H1 (cell line): ENCODE results near the gene CACNA1C. TPM values are rescaled to one million over a fixed set of nuclear protein-coding genes. Genes with fewer than 3 reads are reported as not detected.

Experiments used
- CTCF ChIA-PET: fragments of 300-600 bp; sonication (Branson Sonifier 250); formaldehyde crosslinking; loops from one replicate; lab custom pipeline; 2021; ENCODE audit not compliant: partially characterized antibody; lab: Charles Lee
- POLR2A ChIA-PET: fragments of 300-600 bp; sonication (Branson Sonifier 250); formaldehyde crosslinking; loops from one replicate; lab custom pipeline; 2021; ENCODE audit warnings: inconsistent platforms; ENCODE audit not compliant: partially characterized antibody; lab: Charles Lee
- DNase-seq, 2 experiments: peaks; one replicate each; pipeline versions ENCODE4 v3.0.0 to v3.0.0-alpha.2; 2010 to 2022; ENCODE audit warnings: low spot score in 2 of 2, low read depth in 1 of 2, mixed read lengths in 1 of 2
- FAIRE-seq: peaks from 2 replicates; lab custom pipeline; 2011; peaks lifted over from hg19 to GRCh38; lab: Jason Lieb, UNC
- H2AFZ ChIP-seq: 2 replicates; pipeline ENCODE4 v1.8.1; 2012; ENCODE audit warnings: low read length, inconsistent platforms
- H2AK5ac ChIP-seq: 2 replicates; pipeline ENCODE4 v1.6.1; 2013; ENCODE audit warnings: low read depth, low read length
- H2BK120ac ChIP-seq: replicated peaks from 2 replicates; pipeline ENCODE3; 2013; ENCODE audit warnings: low read depth, low read length, inconsistent platforms
- H2BK12ac ChIP-seq: 2 replicates; pipeline ENCODE4 v1.6.1; 2013; ENCODE audit warnings: low read depth, low read length
- H2BK15ac ChIP-seq: 2 replicates; pipeline ENCODE4 v1.6.1; 2013; ENCODE audit warnings: low read length
- H2BK20ac ChIP-seq: 2 replicates; pipeline ENCODE4 v1.6.1; 2013; ENCODE audit warnings: low read length
- H2BK5ac ChIP-seq: 2 replicates; pipeline ENCODE4 v1.6.1; 2013; ENCODE audit warnings: low read depth, low read length
- H3K14ac ChIP-seq: 2 replicates; pipeline ENCODE4 v1.6.1; 2013; ENCODE audit warnings: inconsistent platforms; ENCODE audit not compliant: insufficient read length
- H3K18ac ChIP-seq: 2 replicates; pipeline ENCODE4 v1.6.1; 2013; ENCODE audit warnings: low read length; ENCODE audit errors: extremely low read depth
- H3K23ac ChIP-seq: 2 replicates; pipeline ENCODE4 v1.6.1; 2013; ENCODE audit warnings: inconsistent platforms; ENCODE audit not compliant: insufficient read length
- H3K23me2 ChIP-seq: 2 replicates; pipeline ENCODE4 v1.6.1; 2013; ENCODE audit warnings: low read depth, low read length
- H3K27ac ChIP-seq: 2 replicates; pipeline ENCODE4 v1.6.1; 2011; ENCODE audit warnings: low read depth, low read length, inconsistent platforms
- H3K27me3 ChIP-seq, 4 experiments: replicated peaks in 1 of 4; 1 replicate in 1 of 4; 2 replicates in 3 of 4; pipeline versions ENCODE4 v1.6.1 to v1.8.1; 2011 to 2013; ENCODE audit warnings: low read length in 3 of 4, mild to moderate bottlenecking in 3 of 4, inconsistent platforms in 2 of 4, mixed read lengths in 2 of 4, moderate library complexity in 1 of 4; ENCODE audit not compliant: control insufficient read depth in 3 of 4, insufficient read depth in 3 of 4; ENCODE audit errors: extremely low read depth in 1 of 4
- H3K36me3 ChIP-seq, 4 experiments: 2 replicates each; pipeline versions ENCODE4 v1.6.1 to v1.8.1; 2011 to 2013; ENCODE audit warnings: mild to moderate bottlenecking in 4 of 4, low read length in 3 of 4, moderate library complexity in 2 of 4, control low read depth in 1 of 4, inconsistent platforms in 1 of 4; ENCODE audit not compliant: insufficient read depth in 4 of 4, control insufficient read depth in 2 of 4
- H3K4ac ChIP-seq: replicated peaks from 2 replicates; pipeline ENCODE3; 2013; ENCODE audit warnings: low read length, low read depth, mixed read lengths, inconsistent platforms; ENCODE audit not compliant: insufficient read length
- H3K4me1 ChIP-seq, 4 experiments: replicated peaks in 1 of 4; 1 replicate in 1 of 4; 2 replicates in 3 of 4; pipeline versions ENCODE4 v1.6.1 to v1.8.1; 2011 to 2013; ENCODE audit warnings: low read length in 3 of 4, inconsistent platforms in 2 of 4, mixed read lengths in 1 of 4; ENCODE audit not compliant: insufficient read depth in 4 of 4, control insufficient read depth in 3 of 4
- H3K4me2 ChIP-seq, 2 experiments: 2 replicates each; pipeline versions ENCODE4 v1.6.1 to v1.8.1; 2011 to 2013; ENCODE audit warnings: low read depth in 2 of 2, low read length in 2 of 2, control low read depth in 1 of 2, inconsistent platforms in 1 of 2, mild to moderate bottlenecking in 1 of 2; ENCODE audit not compliant: insufficient read depth in 1 of 2
- H3K4me3 ChIP-seq, 4 experiments: fragments of 200-600, 300-600 bp in 1 of 4; sonication (generic), shearing (Covaris generic), sonication (Bioruptor Twin) in 1 of 4; 2 replicates each; pipeline versions ENCODE4 v1.5.1 to v1.8.1; 2011 to 2016; ENCODE audit warnings: low read length in 4 of 4, low read depth in 3 of 4, control low read depth in 2 of 4, inconsistent platforms in 2 of 4, mild to moderate bottlenecking in 2 of 4, mixed read lengths in 1 of 4, moderate library complexity in 1 of 4; ENCODE audit not compliant: insufficient read depth in 2 of 4; ENCODE audit errors: extremely low read depth in 1 of 4
- H3K56ac ChIP-seq: replicated peaks from 2 replicates; pipeline ENCODE3; 2013; ENCODE audit warnings: low read depth, mild to moderate bottlenecking, mixed read lengths, low read length, inconsistent platforms; ENCODE audit not compliant: insufficient read length
- H3K79me1 ChIP-seq: 2 replicates; pipeline ENCODE4 v1.6.1; 2013; ENCODE audit warnings: low read depth, low read length, control low read depth
- H3K79me2 ChIP-seq, 2 experiments: 2 replicates each; pipeline versions ENCODE4 v1.6.1 to v1.8.1; 2012 to 2013; ENCODE audit warnings: low read length in 2 of 2, mild to moderate bottlenecking in 2 of 2, inconsistent platforms in 1 of 2; ENCODE audit not compliant: insufficient read depth in 2 of 2, control insufficient read depth in 1 of 2
- H3K9ac ChIP-seq, 4 experiments: replicated peaks in 1 of 4; 1 replicate in 1 of 4; 2 replicates in 3 of 4; pipeline versions ENCODE4 v1.6.1 to v1.8.1; 2011 to 2013; ENCODE audit warnings: low read depth in 3 of 4, low read length in 3 of 4, control low read depth in 2 of 4, mild to moderate bottlenecking in 2 of 4, moderate library complexity in 2 of 4, inconsistent platforms in 1 of 4; ENCODE audit errors: extremely low read depth in 1 of 4
- H3K9me3 ChIP-seq, 2 experiments: 2 replicates each; pipeline versions ENCODE4 v1.6.1 to v1.8.1; 2012 to 2013; ENCODE audit warnings: mild to moderate bottlenecking in 2 of 2, moderate library complexity in 2 of 2, control low read depth in 1 of 2, inconsistent platforms in 1 of 2, low read depth in 1 of 2, low read length in 1 of 2, mixed read lengths in 1 of 2; ENCODE audit not compliant: insufficient read depth in 2 of 2
- H4K20me1 ChIP-seq, 2 experiments: replicated peaks in 1 of 2; 2 replicates each; pipeline versions ENCODE3 to v1.8.1; 2011 to 2013; ENCODE audit warnings: inconsistent platforms in 2 of 2, low read length in 2 of 2, mild to moderate bottlenecking in 1 of 2; ENCODE audit not compliant: insufficient read depth in 2 of 2, control insufficient read depth in 1 of 2
- H4K5ac ChIP-seq: 2 replicates; pipeline ENCODE4 v1.6.1; 2013; ENCODE audit warnings: low read length, low read depth, mixed read lengths, inconsistent platforms; ENCODE audit not compliant: insufficient read length
- H4K8ac ChIP-seq: 2 replicates; pipeline ENCODE4 v1.8.0; 2013; ENCODE audit warnings: mild to moderate bottlenecking, moderate library complexity, low read length, inconsistent platforms; ENCODE audit not compliant: insufficient read depth; ENCODE audit errors: extremely low read depth
- H4K91ac ChIP-seq: replicated peaks from 2 replicates; pipeline ENCODE3; 2013; ENCODE audit warnings: low read length, mixed read lengths, inconsistent platforms; ENCODE audit not compliant: insufficient read length
- CEBPB ChIP-seq: IDR thresholded peaks from 2 replicates; pipeline ENCODE4 v1.6.1; 2012; ENCODE audit warnings: low read depth, low read length
- KDM4A ChIP-seq: IDR thresholded peaks from one replicate; pipeline ENCODE4 v1.7.1; 2012; ENCODE audit warnings: low read depth, mild to moderate bottlenecking, moderate library complexity, low read length, inconsistent platforms; ENCODE audit not compliant: severe bottlenecking
- KDM5A ChIP-seq: fragments of 200-600 bp; IDR thresholded peaks from 2 replicates; pipeline ENCODE4 v1.7.1; 2012; ENCODE audit warnings: mild to moderate bottlenecking, low read length, inconsistent platforms, mixed read lengths
- NRF1 ChIP-seq: IDR thresholded peaks from 2 replicates; pipeline ENCODE4 v1.6.1; 2011; ENCODE audit warnings: mild to moderate bottlenecking, low read depth, low read length, improper control_type of control experiment
- RBBP5 ChIP-seq: IDR thresholded peaks from 2 replicates; pipeline ENCODE4 v1.7.1; 2012; ENCODE audit warnings: low read depth, mild to moderate bottlenecking, inconsistent platforms, low read length, moderate library complexity, borderline replicate concordance
- SP4 ChIP-seq: IDR thresholded peaks from 2 replicates; pipeline ENCODE4 v1.6.1; 2012; ENCODE audit warnings: low read length, inconsistent platforms
- SUZ12 ChIP-seq: fragments of 200-600 bp; sonication (generic); IDR thresholded peaks from 2 replicates; pipeline ENCODE4 v1.6.1; 2012; ENCODE audit warnings: mild to moderate bottlenecking, inconsistent platforms, low read length, moderate library complexity, mixed read lengths
- TBP ChIP-seq: IDR thresholded peaks from 2 replicates; pipeline ENCODE4 v1.6.1; 2011; ENCODE audit warnings: low read depth, low read length, improper control_type of control experiment
- ZNF274 ChIP-seq: IDR thresholded peaks from 2 replicates; pipeline ENCODE4 v1.7.0; 2012; ENCODE audit warnings: low read length, borderline replicate concordance; ENCODE audit errors: extremely low read depth
- WGBS, 2 experiments: shearing (Covaris generic) in 1 of 2; methylation state at CpG; one replicate each; pipeline versions ENCODE4 v1.1.6 to v1.1.7; 2013 to 2015; ENCODE audit warnings: low lambda C conversion rate in 2 of 2, mixed read lengths in 2 of 2, inconsistent platforms in 1 of 2, low coverage in 1 of 2, missing lambda C conversion rate in 1 of 2; ENCODE audit not compliant: insufficient replicate concordance in 2 of 2, insufficient coverage in 1 of 2, insufficient read length in 1 of 2; ENCODE audit errors: extremely low coverage in 1 of 2, missing lambda C conversion rate in 1 of 2; 5-methylcytosine and 5-hydroxymethylcytosine counted together
- polyA plus RNA-seq, 7 experiments: library from polyadenylated mRNA; depleted of rRNA in 3 of 7; stranded (reverse) in 5 of 7; unstranded in 2 of 7; fragments of >200 nt in 5 of 7; fragments of 200-250 nt in 2 of 7; gene quantifications; 1 replicate in 5 of 7; 2 replicates in 1 of 7; 4 replicates in 1 of 7; pipeline versions ENCODE4 v1.2.1 to v1.2.3, GENCODE V29; 2011 to 2013; ENCODE audit warnings: missing spikeins in 2 of 7, mixed read lengths in 2 of 7
- total RNA-seq: library from RNA; stranded (reverse); fragmentation: NEBNext Ultra II Directional; extraction: Animal tissue kit (Norgen Biotek cat#: 25700); gene quantifications from 2 replicates; pipeline ENCODE4 v1.2.1, GENCODE V29; 2021

The CACNA1C gene
- total and polyA plus RNA-seq, 2 of the 8 experiments (the other 6 are each of a cell fraction or from before 2014, with no cell fraction given), result 1.3 TPM

- Histone ChIP-seq H3K27me3 (no peaks in the 10 kb centered on the region), H3K23ac (no peak overlapping the region), H3K4ac (no peak overlapping the region), H3K27ac (no peak overlapping the region), H4K8ac (no peak overlapping the region), H3K18ac (no peak overlapping the region), H2BK15ac (no peak overlapping the region), H3K14ac (no peak overlapping the region), H4K5ac (no peak overlapping the region), H3K9me3 (0 out of 4 replicates have a peak, but pooled peaks cover 0 to 3% of the 10 kb centered on the region in 2 experiments), H4K91ac (no peak overlapping the region), H3K36me3 (no peaks in the 10 kb centered on the region), H3K4me1 (no peaks in the 10 kb centered on the region), H4K20me1 (no peaks in the 10 kb centered on the region), H2BK12ac (no peak overlapping the region), H3K79me1 (no peaks in the 10 kb centered on the region), H2BK5ac (no peak overlapping the region)
- TF ChIP-seq CEBPB, result no peak
- TF ChIP-seq RBBP5, result no peak
- TF ChIP-seq KDM4A, result no peak
- TF ChIP-seq SP4, result no peak
- no peak for TF ChIP-seq KDM5A
- no peak for TF ChIP-seq NRF1
- TF ChIP-seq SUZ12, result no peak
- no peak for TF ChIP-seq ZNF274
- no peak for TF ChIP-seq TBP
- TF ChIP-seq, all 59 proteins: peak for 0
- Histone ChIP-seq H3K56ac (no peak overlapping the region), H2AFZ (no peak overlapping the region), H3K4me2 (no peak overlapping the region), H3K9ac (no peak overlapping the region), H3K79me2 (no peaks in the 10 kb centered on the region), H2BK120ac (no peak overlapping the region), H3K23me2 (peaks cover 8% of the 10 kb centered on the region; the same call in 1 of the 2 replicates), H2AK5ac (no peak overlapping the region), H2BK20ac (no peak overlapping the region), H3K4me3 (no peak overlapping the region)
- CTCF ChIA-PET, result interaction anchor here (0.8 to 0.9 kb wide), 2 partner anchors 26 to 78 kb away, joined by 3 to 4 read pairs; no protein-coding TSS in a partner anchor
- DNase-seq (no peak), FAIRE-seq (no peak)
- POLR2A ChIA-PET, result no interaction called here
- 83% methylated on average over 11 of the region's 11 CpGs; no CpG with 5 or more reads in 1 of the 2 experiments for WGBS, 2 experiments
Observed at GRCh38 chr12:2435511-2435910, 382.7 kb downstream of the CACNA1C start.
